GM19372 (cell line): ENCODE measurements around the gene METRNL.

ENCODE experiments used
- ATAC-seq: cut with Tn5 transposase; IDR thresholded peaks from one replicate; pipeline ENCODE4 v1.9.1; 2021; ENCODE audit warnings: mild to moderate bottlenecking, low read depth, moderate library complexity; ENCODE audit not compliant: unreplicated experiment

The METRNL gene

GRCh38 chr17:83078378-83079351 is 744 bp upstream of the METRNL start:
- peak; percentile 7 for ATAC-seq

GRCh38 chr17:83079766-83080578 is 563 bp downstream of the METRNL start:
- ATAC-seq = no peak

GRCh38 chr17:83080579-83080857 is 1.1 kb downstream of the METRNL start:
- no peak for ATAC-seq

- no peak for ATAC-seq
These were observed 1.7 kb downstream of the METRNL start for GRCh38 chr17:83080858-83081683.

- no peak for ATAC-seq
These were observed 2.3 kb downstream of the METRNL start for GRCh38 chr17:83081684-83082201.

GRCh38 chr17:83082424-83082823 is 3.0 kb downstream of the METRNL start:
- no peak for ATAC-seq

- ATAC-seq = no peak
These were observed 3.5 kb downstream of the METRNL start for GRCh38 chr17:83082909-83083367.

- no peak for ATAC-seq
These were observed 4.2 kb downstream of the METRNL start for GRCh38 chr17:83083368-83084201.

- no peak for ATAC-seq
These were observed 4.8 kb downstream of the METRNL start for GRCh38 chr17:83084214-83084613.

GRCh38 chr17:83084621-83085056 is 5.2 kb downstream of the METRNL start:
- ATAC-seq = no peak

GRCh38 chr17:83085103-83085502 is 5.7 kb downstream of the METRNL start:
- ATAC-seq = no peak

- no peak for ATAC-seq
These were observed 6.3 kb downstream of the METRNL start for GRCh38 chr17:83085526-83086198.

- ATAC-seq = no peak
These were observed 6.9 kb downstream of the METRNL start for GRCh38 chr17:83086199-83086880.

- ATAC-seq = no peak
These were observed 7.7 kb downstream of the METRNL start for GRCh38 chr17:83086907-83087787.

GRCh38 chr17:83087788-83088360 is 8.5 kb downstream of the METRNL start:
- ATAC-seq = no peak

- no peak for ATAC-seq
These were observed 9.0 kb downstream of the METRNL start for GRCh38 chr17:83088451-83088850.

- no peak for ATAC-seq
These were observed 9.5 kb downstream of the METRNL start for GRCh38 chr17:83088909-83089308.
